ENCODE results near the gene ERICH2.

GRCh38 chr2:170840717-170841210 is 70.6 kb downstream of the ERICH2 start:
- TF ChIP-seq POLR2AphosphoS5 (IDR thresholded peaks at IDR 0.05; ENCODE audit: insufficient read depth in 1 of 2, low read depth in 1 of 2), result no peak
- TF ChIP-seq, protein P1, sequence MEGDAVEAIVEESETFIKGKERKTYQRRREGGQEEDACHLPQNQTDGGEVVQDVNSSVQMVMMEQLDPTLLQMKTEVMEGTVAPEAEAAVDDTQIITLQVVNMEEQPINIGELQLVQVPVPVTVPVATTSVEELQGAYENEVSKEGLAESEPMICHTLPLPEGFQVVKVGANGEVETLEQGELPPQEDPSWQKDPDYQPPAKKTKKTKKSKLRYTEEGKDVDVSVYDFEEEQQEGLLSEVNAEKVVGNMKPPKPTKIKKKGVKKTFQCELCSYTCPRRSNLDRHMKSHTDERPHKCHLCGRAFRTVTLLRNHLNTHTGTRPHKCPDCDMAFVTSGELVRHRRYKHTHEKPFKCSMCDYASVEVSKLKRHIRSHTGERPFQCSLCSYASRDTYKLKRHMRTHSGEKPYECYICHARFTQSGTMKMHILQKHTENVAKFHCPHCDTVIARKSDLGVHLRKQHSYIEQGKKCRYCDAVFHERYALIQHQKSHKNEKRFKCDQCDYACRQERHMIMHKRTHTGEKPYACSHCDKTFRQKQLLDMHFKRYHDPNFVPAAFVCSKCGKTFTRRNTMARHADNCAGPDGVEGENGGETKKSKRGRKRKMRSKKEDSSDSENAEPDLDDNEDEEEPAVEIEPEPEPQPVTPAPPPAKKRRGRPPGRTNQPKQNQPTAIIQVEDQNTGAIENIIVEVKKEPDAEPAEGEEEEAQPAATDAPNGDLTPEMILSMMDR (IDR thresholded peaks at IDR 0.05), result no peak
